H9 (cell line): ENCODE results near the gene ILDR1. TPM values are rescaled to one million over a fixed set of nuclear protein-coding genes. Genes with fewer than 3 reads are reported as not detected.

ENCODE experiments used
- DNase-seq: peaks from one replicate; pipeline ENCODE4 v3.0.0-alpha.2; 2017
- H2AFZ ChIP-seq: one replicate; pipeline ENCODE4 v1.6.1; 2013; ENCODE audit warnings: mild to moderate bottlenecking, low read length, control low read depth, moderate library complexity
- H2AK5ac ChIP-seq: 2 replicates; pipeline ENCODE4 v1.6.1; 2013; ENCODE audit warnings: low read length, control low read depth, mixed read lengths; ENCODE audit not compliant: insufficient read length
- H2BK120ac ChIP-seq: one replicate; pipeline ENCODE4 v1.6.1; 2013; ENCODE audit warnings: low read depth, mild to moderate bottlenecking, low read length, control low read depth, inconsistent platforms; ENCODE audit not compliant: poor library complexity, severe bottlenecking
- H2BK12ac ChIP-seq: 2 replicates; pipeline ENCODE4 v1.6.1; 2013; ENCODE audit warnings: low read length, control low read depth, mixed read lengths, low read depth; ENCODE audit not compliant: insufficient read length
- H2BK15ac ChIP-seq: 2 replicates; pipeline ENCODE4 v1.6.1; 2013; ENCODE audit warnings: low read depth, low read length, control low read depth
- H2BK20ac ChIP-seq: one replicate; pipeline ENCODE4 v1.6.1; 2013; ENCODE audit warnings: low read depth, mild to moderate bottlenecking, low read length, control low read depth, inconsistent platforms; ENCODE audit not compliant: poor library complexity, severe bottlenecking
- H2BK5ac ChIP-seq: 2 replicates; pipeline ENCODE4 v1.6.1; 2013; ENCODE audit warnings: low read length, control low read depth, mixed read lengths; ENCODE audit not compliant: insufficient read length
- H3K14ac ChIP-seq: 2 replicates; pipeline ENCODE4 v1.6.1; 2013; ENCODE audit warnings: low read length, control low read depth; ENCODE audit not compliant: insufficient read depth
- H3K18ac ChIP-seq: 2 replicates; pipeline ENCODE4 v1.6.1; 2013; ENCODE audit warnings: low read depth, mild to moderate bottlenecking, mixed read lengths, low read length, control low read depth; ENCODE audit not compliant: insufficient read length
- H3K23ac ChIP-seq: 2 replicates; pipeline ENCODE4 v1.6.1; 2013; ENCODE audit warnings: low read length, control low read depth, mixed read lengths, low read depth; ENCODE audit not compliant: insufficient read length
- H3K23me2 ChIP-seq: 2 replicates; pipeline ENCODE4 v1.6.1; 2013; ENCODE audit warnings: low read depth, mild to moderate bottlenecking, mixed read lengths, low read length, control low read depth; ENCODE audit not compliant: insufficient read length, poor library complexity, severe bottlenecking
- H3K27ac ChIP-seq: 2 replicates; pipeline ENCODE4 v1.5.1; 2013; ENCODE audit warnings: low read length, control low read depth, mixed read lengths, low read depth; ENCODE audit not compliant: insufficient read length
- H3K27me3 ChIP-seq: 2 replicates; pipeline ENCODE4 v1.6.1; 2013; ENCODE audit warnings: low read length, control low read depth, inconsistent platforms; ENCODE audit not compliant: insufficient read depth
- H3K4ac ChIP-seq: 2 replicates; pipeline ENCODE4 v1.6.1; 2013; ENCODE audit warnings: low read depth, mild to moderate bottlenecking, control low read depth, inconsistent platforms, low read length, moderate library complexity
- H3K4me1 ChIP-seq: 2 replicates; pipeline ENCODE4 v1.6.1; 2013; ENCODE audit warnings: low read length, control low read depth, inconsistent platforms; ENCODE audit not compliant: insufficient read depth
- H3K4me2 ChIP-seq: 2 replicates; pipeline ENCODE4 v1.6.1; 2013; ENCODE audit warnings: low read length, control low read depth, mixed read lengths; ENCODE audit not compliant: insufficient read length, insufficient read depth
- H3K56ac ChIP-seq: 2 replicates; pipeline ENCODE4 v1.6.1; 2013; ENCODE audit warnings: low read depth, mild to moderate bottlenecking, mixed read lengths, low read length, control low read depth; ENCODE audit not compliant: insufficient read length
- H3K79me1 ChIP-seq: 2 replicates; pipeline ENCODE4 v1.6.1; 2013; ENCODE audit warnings: low read depth, mild to moderate bottlenecking, moderate library complexity, low read length, control low read depth, inconsistent platforms; ENCODE audit not compliant: insufficient read depth, poor library complexity, severe bottlenecking
- H3K79me2 ChIP-seq: 2 replicates; pipeline ENCODE4 v1.6.1; 2013; ENCODE audit warnings: low read length, control low read depth, inconsistent platforms; ENCODE audit not compliant: insufficient read depth
- H3K9ac ChIP-seq: 2 replicates; pipeline ENCODE4 v1.6.1; 2013; ENCODE audit warnings: low read length, control low read depth, mixed read lengths; ENCODE audit not compliant: insufficient read length; ENCODE audit errors: extremely low read depth
- H3K9me3 ChIP-seq: one replicate; pipeline ENCODE4 v1.6.1; 2013; ENCODE audit warnings: low read depth, low read length, inconsistent platforms; ENCODE audit not compliant: control insufficient read depth
- H3T11ph ChIP-seq: one replicate; pipeline ENCODE4 v1.6.1; 2013; ENCODE audit warnings: mild to moderate bottlenecking, low read length, control low read depth, inconsistent platforms
- H4K20me1 ChIP-seq: one replicate; pipeline ENCODE4 v1.6.1; 2013; ENCODE audit not compliant: control insufficient read depth, insufficient read length, insufficient read depth
- H4K5ac ChIP-seq: 2 replicates; pipeline ENCODE4 v1.6.1; 2013; ENCODE audit warnings: low read depth, mild to moderate bottlenecking, mixed read lengths, low read length, control low read depth; ENCODE audit not compliant: insufficient read length
- H4K8ac ChIP-seq: replicated peaks from 2 replicates; pipeline ENCODE4 v1.6.1; 2013; ENCODE audit warnings: low read length, control low read depth, mixed read lengths, low read depth; ENCODE audit not compliant: insufficient read length
- H4K91ac ChIP-seq: 2 replicates; pipeline ENCODE4 v1.6.1; 2013; ENCODE audit warnings: low read depth, mild to moderate bottlenecking, moderate library complexity, mixed read lengths, low read length, control low read depth; ENCODE audit not compliant: insufficient read length
- H3K27ac Mint-ChIP-seq, 3 experiments: 2 replicates in 2 of 3; 3 replicates in 1 of 3; pipeline ENCODE4 v1.8.0; 2020 to 2021; ENCODE audit warnings: mixed read lengths in 3 of 3, mild to moderate bottlenecking in 1 of 3, moderate library complexity in 1 of 3
- H3K27me3 Mint-ChIP-seq: 2 replicates; pipeline ENCODE4 v1.8.0; 2021; ENCODE audit warnings: low read depth, mild to moderate bottlenecking, moderate library complexity, mixed read lengths
- H3K36me3 Mint-ChIP-seq, 3 experiments: 2 replicates in 2 of 3; 3 replicates in 1 of 3; pipeline ENCODE4 v1.8.0; 2020 to 2021; ENCODE audit warnings: low read depth in 3 of 3, mixed read lengths in 3 of 3; ENCODE audit not compliant: insufficient read depth in 1 of 3
- H3K4me1 Mint-ChIP-seq, 2 experiments: 2 replicates each; pipeline ENCODE4 v1.8.0; 2020; ENCODE audit warnings: mixed read lengths in 2 of 2
- H3K4me3 Mint-ChIP-seq, 2 experiments: 2 replicates in 1 of 2; 3 replicates in 1 of 2; pipeline ENCODE4 v1.8.0; 2020 to 2021; ENCODE audit warnings: mild to moderate bottlenecking in 2 of 2, mixed read lengths in 2 of 2, moderate library complexity in 1 of 2
- H3K9me3 Mint-ChIP-seq, 2 experiments: 2 replicates in 1 of 2; 3 replicates in 1 of 2; pipeline ENCODE4 v1.8.0; 2020; ENCODE audit warnings: mild to moderate bottlenecking in 2 of 2, mixed read lengths in 2 of 2, moderate library complexity in 1 of 2
- CTCF ChIP-seq: fragments of 200-600 bp; sonication (generic); conservative IDR thresholded peaks from 3 replicates; pipeline ENCODE4 v1.8.0; 2021; ENCODE audit warnings: antibody characterized with exemption, mild to moderate bottlenecking
- WGBS: extraction: QIAGEN DNeasy Blood & Tissue Kit; methylation state at CpG from one replicate; pipeline ENCODE4 v1.1.7; 2013; ENCODE audit warnings: missing lambda C conversion rate, low lambda C conversion rate, mixed read lengths; ENCODE audit not compliant: insufficient read length; ENCODE audit errors: extremely low coverage; 5-methylcytosine and 5-hydroxymethylcytosine counted together
- total RNA-seq: library from RNA; stranded (reverse); gene quantifications from 2 replicates; pipeline ENCODE4 v1.2.1, GENCODE V29; 2021

Gene ILDR1
- total RNA-seq, 1 experiment from 2014 or later = 0.68 TPM

DNA sequence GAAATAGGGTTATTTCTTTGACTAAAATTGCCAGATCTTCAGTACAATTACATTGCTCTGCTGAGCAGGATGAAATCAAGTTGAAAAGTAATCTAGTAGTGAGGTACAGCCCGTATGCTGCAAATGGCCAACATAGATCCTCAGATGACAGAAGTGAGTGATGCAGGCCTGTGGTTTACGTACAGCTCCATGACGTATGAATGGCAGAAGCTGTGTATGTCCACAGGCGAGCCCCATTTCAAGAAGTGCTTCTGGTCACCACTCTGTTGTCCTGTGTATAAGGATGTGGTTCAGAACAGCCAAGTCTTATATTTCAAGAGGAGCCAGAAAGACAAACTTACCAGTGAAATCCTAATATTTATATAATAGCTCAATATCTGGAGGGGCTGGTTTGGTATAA, 42.3 kb upstream of the ILDR1 start:
- Mint-ChIP-seq H3K27ac (no peak overlapping the region), H3K36me3 (no peaks in the 10 kb centered on the region), H3K4me1 (peaks cover 5 to 7% of the 10 kb centered on the region in 2 experiments; a peak in 3 of 4 replicates), H3K4me3 (no peak overlapping the region), H3K9me3 (no peaks in the 10 kb centered on the region), H3K27me3 (no peaks in the 10 kb centered on the region)
- Histone ChIP-seq H3T11ph (no peak overlapping the region), H3K79me1 (no peaks in the 10 kb centered on the region), H3K4ac (no peak overlapping the region), H3K79me2 (no peaks in the 10 kb centered on the region), H3K56ac (no peak overlapping the region), H3K18ac (no peak overlapping the region), H3K27me3 (no peaks in the 10 kb centered on the region), H4K91ac (no peak overlapping the region), H4K8ac (no peak overlapping the region), H3K4me2 (no peak overlapping the region), H2BK5ac (no peak overlapping the region), H2BK12ac (no peak overlapping the region), H2AFZ (no peak overlapping the region), H2BK15ac (no peak overlapping the region), H3K27ac (no peak overlapping the region), H4K5ac (no peak overlapping the region), H2BK120ac (no peak overlapping the region), H3K23me2 (no peaks in the 10 kb centered on the region), H3K9me3 (no peaks in the 10 kb centered on the region), H4K20me1 (no peaks in the 10 kb centered on the region), H3K9ac (no peak overlapping the region), H3K23ac (no peak overlapping the region), H2BK20ac (no peak overlapping the region), H3K14ac (no peak overlapping the region), H2AK5ac (no peak overlapping the region), H3K4me1 (no peaks in the 10 kb centered on the region)
- no CpG with 5 or more reads among the region's 4 CpGs for WGBS
- TF ChIP-seq CTCF = no peak
- DNase-seq = no peak
